HG03520 (cell line): ENCODE results near the gene CCDC57.
A peak's percentile ranks its signal among the peaks of the same experiment; 100 is the strongest.

Source experiments
- ATAC-seq: cut with Tn5 transposase; IDR thresholded peaks from one replicate; pipeline ENCODE4 v1.9.1; 2021; ENCODE audit warnings: mild to moderate bottlenecking, moderate library complexity; ENCODE audit not compliant: unreplicated experiment

The CCDC57 gene

DNA sequence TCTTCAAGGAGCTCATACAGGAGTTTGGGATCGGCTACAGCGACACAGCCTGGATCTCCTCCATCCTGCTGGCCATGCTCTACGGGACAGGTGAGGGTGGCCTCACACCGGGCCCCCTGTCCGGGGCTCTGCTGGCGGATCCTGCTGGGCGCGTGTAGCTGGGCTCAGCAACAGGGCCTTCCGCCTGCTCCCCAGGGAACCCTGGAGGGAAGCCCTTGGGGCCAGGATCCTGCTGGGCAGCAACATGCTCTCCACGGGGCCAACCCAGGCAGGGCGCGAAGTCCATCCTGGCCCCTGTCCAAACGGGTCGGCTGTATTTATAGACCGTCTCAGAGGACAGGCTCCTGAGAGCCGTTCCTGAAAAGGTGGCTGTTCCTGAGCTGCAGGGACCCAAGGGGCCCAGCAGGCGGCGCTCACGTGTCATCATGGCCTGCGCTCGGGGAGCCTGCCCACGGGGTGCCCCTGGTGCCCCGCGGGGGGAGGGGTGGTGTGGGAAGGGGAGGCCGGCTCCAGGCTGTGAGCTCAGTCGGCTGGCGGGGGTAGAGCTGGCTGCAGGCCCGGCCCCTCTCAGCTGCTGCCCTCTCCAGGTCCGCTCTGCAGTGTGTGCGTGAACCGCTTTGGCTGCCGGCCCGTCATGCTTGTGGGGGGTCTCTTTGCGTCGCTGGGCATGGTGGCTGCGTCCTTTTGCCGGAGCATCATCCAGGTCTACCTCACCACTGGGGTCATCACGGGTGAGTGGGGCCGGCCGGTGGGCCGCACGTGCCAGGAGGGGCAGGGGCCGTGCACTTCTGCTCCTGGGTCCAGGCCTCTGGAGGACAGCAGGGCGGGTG lies 23.7 kb upstream of the CCDC57 start:
- no peak for ATAC-seq

DNA sequence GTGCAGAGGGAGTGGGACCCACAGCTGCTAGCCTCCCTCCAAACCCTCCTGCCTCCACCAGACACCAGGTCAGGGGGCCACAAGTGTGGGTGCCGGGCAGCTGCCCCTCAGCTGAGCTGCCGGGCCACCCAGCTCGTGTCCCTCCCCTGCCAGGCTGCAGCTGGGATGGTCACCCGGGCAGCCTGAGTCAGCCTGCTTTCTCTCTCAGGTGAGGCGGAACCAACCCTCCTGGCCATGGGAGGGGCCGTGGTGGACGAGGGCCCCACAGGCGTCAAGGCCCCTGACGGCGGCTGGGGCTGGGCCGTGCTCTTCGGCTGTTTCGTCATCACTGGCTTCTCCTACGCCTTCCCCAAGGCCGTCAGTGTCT lies 23.1 kb upstream of the CCDC57 start:
- no peak for ATAC-seq

DNA sequence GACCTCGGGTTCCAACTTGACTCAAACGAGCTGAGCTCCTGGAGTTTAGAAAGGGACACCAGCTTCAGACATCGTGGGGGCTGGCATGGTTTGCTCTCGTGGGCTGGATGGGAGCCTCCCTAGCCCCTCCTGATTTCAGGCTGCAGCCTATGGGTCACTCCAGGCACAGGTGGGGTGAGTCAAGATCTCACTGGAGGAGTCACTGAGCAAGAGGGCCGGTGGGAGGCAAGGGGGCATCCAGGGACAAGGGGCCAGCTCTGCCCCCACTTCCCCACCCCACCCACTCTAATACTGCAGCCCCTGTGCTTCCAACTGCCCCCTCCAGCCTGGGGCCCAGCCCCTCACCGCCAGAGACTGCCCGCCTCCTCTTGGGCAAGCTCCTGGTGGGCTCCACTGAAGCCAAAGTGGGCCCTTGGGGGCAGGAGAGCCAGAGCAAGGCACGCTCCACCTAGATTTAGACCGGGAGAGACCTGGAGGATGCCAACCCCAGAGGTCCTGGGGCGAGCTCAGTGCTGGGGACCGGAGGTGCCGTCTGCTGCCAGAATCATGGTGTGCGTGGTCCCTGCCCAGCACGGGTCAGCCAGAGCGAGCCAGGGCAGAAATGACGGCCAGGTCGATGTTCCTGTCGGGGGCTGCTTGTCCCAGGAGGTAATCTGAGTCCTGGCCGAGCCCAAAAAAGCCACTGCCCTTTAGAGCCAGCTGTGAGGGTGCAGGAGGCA lies 22.6 kb upstream of the CCDC57 start:
- no peak for ATAC-seq

DNA sequence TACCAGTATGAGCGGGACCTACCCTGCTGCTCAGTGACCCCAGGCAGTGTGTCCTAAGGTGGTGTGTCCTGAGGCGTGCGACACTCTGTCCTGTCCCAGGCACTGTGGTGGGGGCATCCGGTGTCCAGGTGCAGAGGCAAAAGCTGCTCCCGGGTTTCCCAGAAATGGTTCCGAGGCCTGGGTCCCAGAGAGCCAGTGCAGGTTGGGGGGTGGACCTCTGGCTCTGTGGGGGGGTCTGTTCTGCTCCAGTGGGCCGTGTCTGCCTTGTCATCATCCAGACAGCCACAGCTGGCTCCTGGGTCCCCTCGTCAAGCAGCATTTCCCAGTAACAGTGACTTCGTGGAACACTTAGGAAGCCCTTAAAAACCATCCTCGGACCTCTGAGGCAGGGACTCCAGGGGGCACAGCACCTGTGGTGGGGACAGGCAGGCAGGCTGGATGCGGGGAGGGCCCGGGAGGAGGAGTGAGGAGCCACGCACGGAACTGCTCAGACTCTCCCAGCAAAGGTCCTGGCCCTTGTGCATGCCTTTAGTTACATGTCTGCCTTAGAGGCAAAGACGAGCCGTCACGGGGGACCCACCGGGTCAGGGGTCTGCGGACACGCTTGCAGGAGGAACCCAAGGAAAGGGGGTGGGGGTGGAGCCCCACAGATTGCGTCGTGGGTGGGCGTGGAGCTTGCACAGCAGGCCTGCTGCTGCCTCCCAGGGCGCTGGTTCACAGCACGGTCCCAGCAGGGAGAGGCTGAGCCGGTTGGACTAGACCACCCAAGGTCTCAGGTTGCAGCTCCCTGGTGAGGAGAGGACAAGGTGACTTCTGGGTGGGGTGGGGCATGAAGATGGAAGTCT lies 21.8 kb upstream of the CCDC57 start:
- no peak for ATAC-seq

DNA sequence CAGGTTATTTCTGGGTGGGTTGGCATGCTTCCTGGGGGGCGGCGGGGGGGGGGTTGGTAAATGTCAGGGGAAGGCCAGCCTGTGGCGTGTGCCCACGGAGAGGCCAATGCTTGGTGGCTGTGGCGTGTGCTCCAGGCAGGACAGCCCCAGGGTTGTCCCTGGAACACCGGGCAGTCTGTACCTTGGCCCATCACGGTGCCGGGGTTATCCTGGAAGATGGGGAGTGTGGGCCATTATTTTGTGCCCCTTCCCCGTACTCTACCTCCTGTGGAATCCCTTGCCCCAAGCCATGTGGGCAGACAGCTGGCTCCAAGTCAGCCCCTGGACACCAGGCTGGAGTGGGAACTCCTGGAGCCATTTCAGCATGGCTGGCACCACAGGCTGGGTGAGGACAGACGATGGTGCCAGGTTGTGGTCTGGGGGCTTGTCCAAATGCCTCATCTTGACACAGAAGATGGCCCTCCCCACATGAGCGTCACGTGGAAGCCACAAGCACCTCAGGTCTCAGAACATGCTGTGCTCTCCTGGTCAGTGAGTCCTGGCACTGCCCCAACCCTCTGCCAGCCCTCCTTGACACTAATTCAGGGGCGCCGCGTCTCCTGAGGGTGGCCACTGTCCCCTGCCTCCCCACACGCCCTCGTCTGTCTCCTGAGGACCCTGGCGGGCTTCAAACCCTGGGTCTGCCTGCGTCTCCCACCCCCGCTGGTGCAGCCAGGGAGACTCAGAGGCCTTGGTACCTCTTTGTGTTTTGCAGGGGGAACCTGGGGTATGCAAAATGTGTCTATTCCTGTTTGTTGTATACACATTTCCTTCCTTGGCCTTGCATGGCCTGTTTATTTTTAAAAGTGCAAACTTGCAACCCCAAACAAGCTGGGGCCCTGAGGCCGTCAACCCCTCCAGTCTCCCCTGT lies 20.5 kb upstream of the CCDC57 start:
- no peak for ATAC-seq

DNA sequence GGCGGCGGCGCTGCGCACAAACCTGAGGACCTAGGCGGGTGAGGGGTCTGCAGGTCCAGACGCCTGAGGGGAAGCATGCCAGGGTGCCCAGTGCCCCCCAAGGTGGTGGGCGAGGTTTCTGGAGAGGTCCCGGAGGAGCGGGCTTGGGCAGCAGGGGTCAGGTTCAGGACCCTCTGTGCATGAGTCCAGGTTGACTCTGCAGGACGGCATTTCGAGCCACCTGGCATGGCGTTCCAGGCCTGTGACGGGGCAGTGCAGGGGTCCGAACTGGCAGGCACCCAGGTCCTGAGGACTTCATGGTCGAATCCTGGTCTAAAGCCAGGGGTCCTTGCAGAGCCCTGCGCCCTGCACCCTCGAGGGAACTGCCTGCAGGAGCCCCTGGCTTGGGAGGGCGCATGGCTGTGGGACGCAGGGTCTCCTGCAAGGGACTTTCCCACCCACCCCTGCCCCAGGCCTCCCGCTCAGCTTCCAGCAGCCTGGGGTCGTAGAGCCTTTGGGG lies 19.7 kb upstream of the CCDC57 start:
- ATAC-seq = no peak

DNA sequence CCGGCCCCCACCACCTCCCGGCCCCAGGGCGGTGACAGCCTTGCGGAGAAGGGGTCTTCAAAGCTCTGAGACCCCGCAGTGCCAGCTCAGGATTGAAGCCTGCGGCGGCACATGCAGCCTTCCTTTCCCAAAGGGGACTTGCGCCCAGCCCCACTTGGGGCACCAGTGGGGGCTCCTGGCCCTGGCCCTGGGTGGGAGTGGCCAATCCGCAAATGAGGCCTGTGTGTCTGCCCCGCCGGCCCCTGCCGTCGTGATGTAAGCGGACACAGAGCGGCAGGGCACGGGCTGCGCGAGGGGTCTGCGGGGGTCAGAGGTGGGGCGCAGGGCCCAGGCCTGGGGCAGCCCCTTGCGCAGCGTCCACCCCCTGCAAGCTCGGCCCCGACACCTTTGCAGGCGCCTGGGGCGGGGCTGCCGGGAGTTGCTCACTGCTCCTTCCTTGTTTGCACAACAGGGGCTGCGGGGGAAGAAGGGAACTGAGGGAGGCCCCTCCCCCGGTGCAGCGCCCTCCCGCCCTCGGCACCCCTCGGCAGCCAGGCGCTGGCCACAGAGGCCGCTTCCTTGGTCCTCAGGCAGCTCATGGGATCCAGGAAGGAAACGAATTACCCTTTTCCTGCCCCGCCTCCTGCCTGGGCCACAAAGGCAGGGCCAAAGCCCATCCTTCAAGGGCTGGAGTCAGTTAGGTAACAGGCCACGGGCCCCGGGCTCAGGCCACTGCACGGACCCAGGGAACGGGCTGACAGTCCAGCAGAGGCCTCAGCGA lies 19.1 kb upstream of the CCDC57 start:
- no peak for ATAC-seq

DNA sequence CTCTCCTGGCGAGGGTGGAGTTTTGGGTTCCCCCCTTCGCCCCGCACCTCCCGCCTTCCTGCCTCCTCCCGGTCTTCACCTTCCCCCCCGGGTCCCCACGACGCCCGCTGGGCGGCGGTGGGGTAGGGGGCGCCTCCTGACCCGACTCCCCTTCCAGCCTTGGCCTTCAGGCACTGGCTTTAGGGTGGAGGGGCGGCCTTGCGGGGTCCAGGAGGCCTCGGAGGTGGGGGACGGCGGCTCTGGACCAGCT lies 18.6 kb upstream of the CCDC57 start:
- no peak for ATAC-seq

DNA sequence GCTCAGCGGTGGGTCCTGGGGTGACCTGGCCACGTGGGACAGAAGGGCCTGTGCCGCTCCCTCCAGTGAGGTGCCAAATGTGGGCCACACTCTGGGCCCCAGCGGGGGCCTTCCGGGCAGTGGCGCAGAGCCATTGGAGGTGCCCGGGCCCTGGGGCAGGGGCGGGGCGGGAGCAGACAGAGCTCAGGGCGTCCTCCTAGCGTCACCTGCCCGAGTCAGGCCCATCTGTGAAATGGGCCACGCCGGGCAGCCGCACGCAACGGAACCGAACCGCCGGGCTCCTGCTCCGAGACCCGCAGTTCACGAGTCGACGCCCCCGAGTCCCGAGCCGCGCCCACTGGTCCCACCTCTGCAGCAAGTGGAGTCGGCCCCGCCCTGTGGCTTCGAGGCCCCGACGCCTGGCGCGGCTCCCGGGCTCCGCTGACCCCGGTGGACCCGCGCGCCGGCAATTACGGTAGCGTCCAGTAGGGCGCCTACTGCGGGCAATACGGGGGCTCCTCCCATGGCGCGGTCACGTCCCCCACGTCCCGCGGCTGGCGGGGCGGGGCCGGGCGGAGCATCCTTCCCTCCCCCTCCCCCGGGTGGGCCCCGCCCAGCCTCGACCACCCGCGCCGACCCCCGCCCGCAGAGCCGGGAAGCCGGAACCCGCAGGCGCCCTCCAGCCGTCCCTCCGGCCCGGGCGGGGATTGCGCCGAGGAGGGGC lies 18.1 kb upstream of the CCDC57 start:
- ATAC-seq = peak; percentile 33

DNA sequence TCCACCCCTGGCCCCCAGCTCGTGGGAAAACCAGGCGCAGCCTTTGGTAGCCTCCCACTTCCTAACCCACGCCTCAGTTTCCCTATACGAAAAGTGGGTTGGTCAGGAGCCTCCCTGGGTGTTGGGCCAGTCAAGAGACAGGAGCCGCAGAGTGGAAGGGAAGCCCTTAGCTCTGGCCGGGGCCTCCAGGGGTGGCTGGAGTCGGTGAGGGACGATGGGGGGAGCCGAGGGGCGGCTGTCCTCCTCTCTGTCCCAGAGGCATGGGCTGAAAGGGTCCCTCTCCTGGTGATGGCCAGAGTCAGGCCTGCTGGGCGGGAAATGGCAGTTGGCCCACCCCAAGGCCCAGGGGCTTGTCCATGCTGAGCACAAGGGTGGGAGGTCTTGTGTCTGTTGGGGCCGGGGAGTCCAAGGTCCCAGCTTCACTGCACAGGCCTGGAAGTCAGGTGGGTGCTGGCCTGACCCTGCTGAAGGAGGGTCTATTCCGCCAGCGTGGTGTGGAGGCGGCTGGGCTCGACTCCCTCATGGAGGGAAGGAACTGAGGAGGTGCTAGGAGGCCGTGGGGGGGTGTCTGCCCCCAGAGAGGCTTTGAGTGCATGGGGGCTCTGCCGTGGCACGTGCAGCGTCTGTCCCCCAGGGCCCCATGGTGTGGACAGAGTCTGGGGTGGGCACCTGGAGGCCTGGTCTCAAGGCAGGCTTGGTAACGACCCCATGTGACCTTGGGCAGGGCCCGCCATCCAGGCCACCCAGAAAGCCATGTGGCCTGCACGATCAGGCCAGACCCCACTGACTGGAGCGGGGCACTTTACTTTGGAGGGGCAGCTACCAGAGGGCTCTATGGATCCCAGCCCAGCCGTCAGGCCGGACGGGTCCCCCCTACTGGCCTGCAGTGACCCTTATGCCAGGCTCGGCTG lies 17.3 kb upstream of the CCDC57 start:
- ATAC-seq = no peak

DNA sequence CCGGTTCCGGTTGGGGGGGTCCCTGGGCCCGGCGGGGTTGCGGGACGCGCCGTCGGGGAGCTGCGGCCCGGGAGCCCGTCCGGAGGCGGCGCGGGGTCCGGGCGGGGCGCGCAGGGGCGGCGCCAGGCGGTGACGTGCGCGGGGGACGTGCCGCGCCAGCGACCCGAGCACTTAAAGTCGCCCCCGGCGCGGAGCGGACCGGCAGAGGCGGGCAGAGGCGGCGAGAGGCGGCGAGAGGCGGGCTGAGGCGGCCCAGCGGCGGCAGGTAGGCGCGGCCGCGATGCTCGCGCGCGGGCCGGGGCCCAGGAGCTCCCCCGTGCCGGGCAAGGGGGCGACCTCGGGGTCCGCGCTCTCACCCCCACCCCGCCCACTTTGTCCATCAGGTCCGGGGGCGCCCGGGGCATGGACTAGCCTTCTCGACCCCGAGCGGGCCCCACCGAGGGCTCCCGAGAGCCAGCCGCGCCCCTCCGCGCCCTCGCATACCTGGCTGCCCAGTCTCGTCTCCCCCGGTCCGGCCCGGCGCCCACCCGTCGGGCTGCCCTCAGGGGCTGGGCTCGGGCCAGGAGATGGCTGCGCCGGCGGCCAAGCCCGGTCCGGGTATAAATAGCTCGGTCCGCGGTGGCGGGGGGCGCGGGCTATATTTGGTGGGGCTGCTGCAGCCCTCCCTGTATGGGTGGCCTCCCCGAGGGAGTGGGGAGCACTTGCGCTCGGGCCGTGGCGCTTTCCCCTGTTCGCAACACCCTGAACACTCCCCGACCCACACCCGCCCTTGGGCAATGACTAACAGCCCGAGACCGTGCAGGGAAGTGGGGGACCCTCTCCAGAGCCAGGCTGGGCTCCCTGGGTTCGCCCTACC lies 16.4 kb upstream of the CCDC57 start, which contains the start of gene SLC16A3:
TSS of gene SLC16A3 (plus strand) at position 201 of the 856 bp plus-strand sequence. CDS start 6,967 bp downstream, outside the sequence.
- no peak for ATAC-seq

DNA sequence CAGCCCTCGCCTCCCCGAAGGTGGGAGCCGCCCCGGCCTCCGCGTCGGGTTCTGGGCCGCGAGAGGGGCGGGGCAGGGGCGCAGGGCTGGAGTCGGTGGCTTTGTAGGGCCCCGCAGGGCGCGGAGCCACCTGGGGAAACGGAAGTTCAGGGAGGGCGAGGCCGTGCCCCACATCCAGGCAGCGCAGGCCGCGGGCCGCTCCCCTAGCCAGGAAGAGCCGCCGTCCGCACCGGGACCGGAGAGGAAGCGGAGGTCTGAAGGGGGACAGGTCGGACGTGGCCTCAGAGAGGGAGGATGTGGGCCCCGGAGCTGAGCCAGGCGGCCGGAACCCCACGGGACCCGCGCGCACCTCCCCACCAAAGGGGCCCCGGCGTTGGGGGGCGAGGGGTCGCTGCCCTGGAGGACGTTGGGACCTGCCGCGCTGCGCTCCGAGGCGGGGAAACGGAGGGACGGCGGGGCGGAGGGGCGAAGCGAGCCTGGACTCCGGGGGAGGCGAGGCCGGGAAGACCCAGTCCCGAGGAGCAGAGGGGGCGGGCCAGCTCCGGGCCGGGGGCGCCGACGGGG lies 15.7 kb upstream of the CCDC57 start:
- ATAC-seq = no peak

DNA sequence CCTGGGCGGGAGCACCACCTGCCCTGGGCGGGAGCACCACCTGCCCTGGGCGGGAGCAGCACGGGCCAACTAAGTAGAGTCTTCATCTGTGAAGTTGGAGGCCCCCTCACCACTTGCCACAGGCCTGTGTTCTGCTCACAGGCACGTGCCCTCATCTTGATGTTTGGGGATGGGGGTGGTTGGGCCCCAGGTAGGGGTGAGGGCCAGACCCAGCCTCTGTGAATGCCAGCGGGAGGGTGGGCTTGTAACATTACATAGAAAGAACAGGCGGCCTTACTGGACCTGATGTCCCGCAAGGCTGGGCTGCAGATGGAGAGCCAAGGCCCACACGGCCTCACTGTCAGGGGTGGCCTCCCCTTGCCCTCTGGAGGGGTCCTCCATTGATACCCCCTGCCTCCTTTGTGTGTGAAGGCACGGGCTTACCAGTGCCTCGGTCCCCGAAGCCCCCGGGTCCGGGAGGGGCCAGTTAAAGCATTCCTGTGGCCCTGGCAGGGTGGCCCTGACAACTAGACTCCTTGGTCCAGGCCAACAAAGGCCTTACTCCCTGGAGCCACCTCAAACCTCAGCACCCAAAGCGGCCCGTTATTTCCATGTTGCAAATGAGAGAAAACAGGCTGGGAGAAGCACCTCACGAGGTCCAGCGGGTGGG lies 15.1 kb upstream of the CCDC57 start:
- ATAC-seq = no peak

DNA sequence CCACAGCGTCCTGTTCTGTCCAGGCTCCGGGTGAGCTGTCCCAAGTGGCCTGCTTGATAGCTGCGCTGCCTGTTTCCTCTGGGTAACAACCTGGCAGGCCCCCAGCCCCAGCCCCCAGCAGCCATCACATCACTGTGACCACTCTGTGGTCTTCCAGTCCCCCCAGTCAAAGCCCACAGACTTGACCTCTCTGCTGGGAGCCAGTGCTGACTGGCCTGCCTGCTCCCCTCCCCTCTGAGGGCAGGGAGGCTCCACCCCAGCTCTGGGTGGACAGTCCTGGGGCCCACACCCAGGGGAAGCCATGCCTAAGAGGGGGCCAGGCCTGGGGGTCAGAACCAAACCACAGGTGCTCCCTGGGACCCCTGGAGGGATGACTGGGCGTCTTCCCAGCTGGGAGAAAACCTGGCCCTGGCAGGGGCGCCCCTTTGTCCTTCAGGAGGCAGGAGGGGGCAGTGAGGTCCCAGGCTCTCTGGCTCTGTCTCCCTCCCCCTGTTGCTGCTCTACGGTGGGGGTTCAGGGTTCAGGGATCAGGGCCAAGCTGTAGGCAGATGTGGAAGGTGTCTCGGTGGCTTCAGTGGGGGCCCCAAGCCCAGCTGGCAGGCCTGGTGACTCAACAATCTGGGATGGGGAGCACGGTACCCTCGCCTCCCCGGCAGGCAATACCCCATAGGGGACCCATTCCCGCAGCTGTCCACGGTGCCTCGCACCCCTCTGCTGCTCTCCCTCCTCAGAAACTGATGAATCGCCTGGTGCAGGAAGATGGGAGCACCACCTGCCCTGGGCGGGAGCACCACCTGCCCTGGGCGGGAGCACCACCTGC lies 14.4 kb upstream of the CCDC57 start:
- no peak for ATAC-seq

DNA sequence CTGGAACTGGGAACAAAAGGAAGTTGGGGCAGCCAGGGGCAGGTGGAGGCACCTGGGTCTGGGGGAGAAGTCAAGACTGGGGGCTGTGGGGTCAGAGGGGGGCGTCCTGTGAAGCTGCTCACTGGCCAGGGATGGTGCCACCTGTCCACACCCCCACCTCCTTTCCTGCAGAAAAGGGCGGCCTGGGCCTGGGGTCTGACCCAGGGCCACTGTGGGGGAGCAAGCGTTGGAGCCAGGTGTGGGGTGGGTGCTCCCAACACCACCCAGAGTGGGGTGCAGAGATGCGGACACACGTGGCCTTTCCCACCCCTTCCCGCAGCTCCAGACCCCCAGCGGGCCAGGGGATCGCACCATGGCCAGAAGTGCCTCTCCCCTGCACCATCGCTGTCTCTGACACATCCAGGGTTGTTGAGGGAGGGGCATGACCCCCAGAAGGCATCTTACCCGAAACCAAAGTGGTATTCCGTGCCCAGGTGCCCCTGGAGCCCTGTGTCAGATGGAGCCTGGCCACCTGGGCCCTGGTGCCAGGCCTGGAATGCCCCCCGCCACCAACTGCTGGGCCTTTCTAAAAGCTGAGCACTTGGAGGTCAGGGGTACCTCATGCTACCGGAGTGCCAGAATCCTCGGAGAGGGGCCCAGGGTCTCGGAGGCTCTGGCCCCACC lies 13.6 kb upstream of the CCDC57 start:
- no peak for ATAC-seq
